Stimulated activated CD8-positive, alpha-beta memory T cell treated with anti-CD3 and anti-CD28 coated beads, Interleukin-4, amount 100 ng/mL, for 48 hours (primary cell): ENCODE results near the gene OPN1SW.

Source experiments
- DNase-seq: peaks from one replicate; pipeline ENCODE4 v3.0.0-alpha.2; 2020

The OPN1SW gene

DNA sequence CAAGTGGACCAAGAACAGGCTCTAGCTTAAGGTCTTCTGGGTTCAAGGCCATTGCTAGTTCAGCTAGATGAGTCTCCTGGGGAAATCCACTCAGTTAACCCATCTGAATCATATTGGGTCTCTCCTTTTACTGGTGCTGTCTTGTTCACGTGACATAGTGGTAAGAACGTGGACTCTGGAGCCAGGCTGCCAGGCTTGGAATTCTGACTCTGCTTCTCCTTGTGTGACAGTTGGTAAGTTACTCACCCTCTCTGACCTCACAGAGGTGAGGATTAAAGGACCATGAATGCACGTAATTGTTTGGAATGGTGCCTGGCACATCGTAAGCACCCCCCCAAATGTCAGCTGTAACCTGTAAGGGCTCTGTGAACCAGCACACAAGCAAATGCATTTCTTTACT, 46.1 kb downstream of the OPN1SW start:
- no peak for DNase-seq

DNA sequence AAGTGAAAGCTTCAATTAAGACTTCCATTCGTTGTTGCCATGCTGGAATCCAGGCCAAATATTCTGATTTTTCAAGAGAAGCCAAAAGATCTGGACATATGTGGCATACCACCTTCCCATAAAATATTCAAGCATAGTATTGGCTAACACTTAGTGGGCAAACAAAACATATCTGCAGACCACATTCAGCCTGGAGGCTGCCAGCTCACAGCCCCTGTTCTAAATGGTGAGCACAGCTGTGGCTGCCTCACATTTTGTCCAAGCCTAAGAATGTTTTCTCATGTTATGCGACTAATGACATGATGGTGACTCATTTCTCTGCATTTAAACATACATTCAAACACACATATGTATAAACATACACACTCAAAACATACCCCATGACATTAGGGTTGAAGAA, 47.0 kb downstream of the OPN1SW start:
- DNase-seq, result no peak

DNA sequence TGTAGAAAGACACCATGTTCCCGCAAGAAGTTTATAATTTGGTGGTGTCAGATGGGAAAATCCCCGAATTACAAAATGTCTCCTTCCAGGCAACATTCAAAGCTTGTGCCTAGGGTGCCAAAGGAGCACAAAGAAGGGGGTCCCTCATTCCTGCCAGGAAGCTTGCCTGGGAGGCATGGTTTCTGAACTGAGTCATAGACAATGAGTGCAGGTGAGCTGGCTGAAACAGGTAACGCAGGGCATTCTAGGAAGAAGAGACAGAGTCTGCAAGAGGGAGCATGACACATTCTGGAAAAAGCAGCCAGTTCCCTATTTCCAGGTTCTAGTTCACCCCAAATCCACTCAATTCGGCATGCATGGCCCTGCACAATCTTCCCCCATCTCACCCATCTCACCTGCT, 48.4 kb downstream of the OPN1SW start:
- no peak for DNase-seq

DNA sequence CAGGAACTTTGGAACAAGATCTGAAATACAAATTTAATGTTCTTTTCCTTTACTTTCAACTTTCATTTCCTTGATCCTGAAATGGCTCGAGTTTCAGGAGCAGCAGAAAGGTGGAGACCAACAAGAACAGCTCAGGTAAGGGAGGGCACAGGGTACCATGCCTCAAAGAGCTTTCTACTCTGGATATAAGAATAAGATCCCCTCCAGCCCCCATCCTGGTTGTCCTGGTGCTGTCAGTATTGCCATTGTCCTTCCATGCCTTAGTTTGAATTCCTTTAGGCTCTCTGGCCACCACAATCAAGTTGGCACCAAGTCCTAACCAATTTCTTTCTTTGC, 48.9 kb downstream of the OPN1SW start:
- DNase-seq, result no peak

- DNase-seq, result no peak
Observed at GRCh38 chr7:128726059-128726736, 49.4 kb downstream of the OPN1SW start.

GRCh38 chr7:128725531-128725930, 50.1 kb downstream of the OPN1SW start:
- DNase-seq, result no peak

DNA sequence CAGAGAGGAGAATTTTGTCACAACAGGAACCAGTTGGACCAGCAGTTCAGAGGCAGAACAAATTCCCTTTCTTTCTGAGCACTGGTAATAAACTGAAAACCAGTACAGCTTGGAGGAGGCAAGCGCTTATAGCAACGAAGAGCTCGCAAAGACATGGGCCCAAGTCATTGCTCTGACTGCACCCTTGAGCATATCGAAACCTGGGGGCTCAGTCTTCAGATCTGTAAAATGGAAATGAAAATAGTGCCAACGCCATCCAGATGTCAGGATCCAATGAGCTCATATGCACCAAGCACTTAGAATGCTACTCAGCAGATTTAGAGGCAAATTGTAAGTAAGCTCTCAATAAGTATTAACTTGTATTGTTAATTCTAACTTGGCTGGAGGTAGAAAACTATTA, 50.9 kb downstream of the OPN1SW start:
- no peak for DNase-seq
